CD4-positive, alpha-beta T cell treated with Interleukin-6 at 100 ng/mL for 8 hours (primary cell): Measurements from ENCODE around the gene LGALS9B.
"Not testable (repeated sequence)": the region's sequence is repeated elsewhere in the genome, so short reads cannot be mapped to it uniquely, and the experiment has no call there.

Experiments
- DNase-seq: peaks from one replicate; pipeline ENCODE4 v3.0.0-alpha.2; 2020; ENCODE audit warnings: mixed read lengths, low spot score

Gene LGALS9B

DNA sequence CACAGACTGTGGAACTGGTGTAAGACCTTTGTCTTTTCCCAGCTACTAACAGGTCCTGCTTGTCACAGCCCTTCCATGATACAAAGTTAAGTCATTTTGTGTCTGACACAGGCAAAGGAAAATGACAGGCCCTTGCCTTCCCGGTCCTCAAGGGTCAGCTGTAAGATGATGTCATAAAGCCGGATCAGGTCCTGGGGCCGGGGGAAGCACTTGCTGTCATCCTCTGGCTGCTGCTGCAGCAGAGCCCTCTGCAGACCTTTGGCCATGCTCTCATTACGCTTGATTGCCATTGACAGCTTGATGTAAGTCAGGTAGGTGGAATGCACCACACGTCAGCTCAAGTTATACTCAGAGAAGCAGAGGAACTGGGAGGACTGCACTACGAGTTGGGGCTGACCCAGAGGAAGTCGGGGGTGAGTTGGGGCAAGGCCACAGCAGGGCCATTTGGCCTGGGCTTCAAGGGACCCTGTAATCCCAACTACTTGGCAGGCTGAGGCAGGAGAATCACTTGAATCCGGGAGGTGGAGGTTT is 50.9 kb downstream of the LGALS9B start:
- not testable (repeated sequence) for DNase-seq

DNA sequence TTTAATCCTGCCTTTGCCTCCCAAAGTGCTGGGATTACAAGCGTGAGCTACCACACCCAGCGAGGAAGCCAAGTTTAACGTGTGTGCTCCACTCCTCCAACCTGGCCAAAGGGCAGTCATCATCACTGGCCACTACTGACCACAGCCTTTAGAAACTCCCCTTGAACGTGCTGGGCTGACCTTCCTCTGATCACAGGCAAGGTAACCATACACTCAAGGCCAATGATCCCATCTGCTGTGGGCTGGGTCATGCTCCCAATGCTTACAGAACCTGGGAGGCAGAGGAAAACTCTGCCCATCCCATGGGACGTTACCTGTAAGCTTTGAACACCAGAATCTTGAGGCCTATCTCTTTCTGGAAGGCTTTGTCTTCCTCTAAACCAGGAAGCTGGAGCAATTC is 51.9 kb downstream of the LGALS9B start:
- DNase-seq, result not testable (repeated sequence)

DNA sequence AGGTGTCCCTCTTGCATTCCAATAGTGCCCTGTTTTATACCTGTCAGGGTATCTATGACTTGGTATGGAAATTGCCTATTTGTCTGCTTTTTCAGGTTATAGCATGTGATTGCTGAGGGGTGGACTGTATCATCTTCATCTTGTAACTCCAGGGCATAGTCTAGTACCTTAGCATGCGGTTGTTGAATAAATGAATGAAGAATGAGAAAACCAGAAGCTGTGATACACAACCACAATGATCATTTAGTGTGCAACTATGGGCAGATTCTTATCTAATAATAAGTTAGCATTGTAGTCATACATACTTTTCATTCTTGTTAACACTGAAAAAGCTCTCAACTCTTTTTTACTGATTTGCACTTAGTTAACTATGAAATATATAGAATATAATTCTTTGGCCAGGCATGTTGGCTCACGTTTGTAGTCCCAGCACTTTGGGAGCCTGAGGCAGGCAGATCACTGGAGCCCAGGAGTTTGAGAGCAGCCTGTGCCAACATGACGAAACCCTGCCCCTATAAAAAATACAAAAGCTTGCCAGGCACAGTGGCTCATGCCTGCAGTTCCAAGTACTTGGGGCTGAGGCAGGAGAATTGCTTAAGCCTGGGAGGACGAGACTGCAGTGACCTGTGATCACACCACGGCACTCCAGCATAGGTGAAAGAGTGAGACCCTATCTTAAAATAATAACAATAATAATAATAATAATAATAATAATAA is 65.9 kb downstream of the LGALS9B start:
- not testable (repeated sequence) for DNase-seq

DNA sequence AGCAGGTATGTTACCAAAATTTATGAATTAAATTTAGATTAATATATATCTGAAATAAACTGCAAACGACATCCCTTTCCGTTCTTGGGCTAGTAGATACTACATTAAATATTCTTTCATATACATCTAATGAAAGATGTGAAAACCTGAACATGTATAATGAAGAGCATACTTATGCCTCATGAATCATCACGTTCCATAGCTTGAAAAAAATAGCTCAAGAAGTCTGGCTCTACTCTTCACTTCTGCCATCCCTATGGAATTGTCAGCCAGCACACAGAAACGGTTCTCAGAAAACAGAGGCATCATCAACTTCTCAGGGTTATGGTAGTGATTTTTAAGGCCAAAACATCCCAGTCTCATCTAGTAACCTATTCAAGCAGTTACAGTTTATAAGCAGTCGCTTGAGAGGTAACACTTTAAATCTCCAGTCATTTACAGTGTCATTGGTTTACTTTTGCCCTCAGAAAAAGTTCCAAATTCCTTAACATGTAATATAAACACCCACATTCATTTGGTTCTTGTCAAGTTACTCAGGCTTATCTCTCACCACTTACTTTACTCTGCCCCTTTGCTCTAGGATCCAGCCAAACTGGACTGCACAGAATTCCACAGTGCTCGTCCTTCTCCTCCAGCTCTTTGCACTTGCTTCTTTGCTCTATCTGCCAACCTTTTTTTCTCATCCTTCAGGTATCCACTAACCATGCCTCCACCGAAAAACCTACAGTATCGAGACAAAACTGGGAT is 66.6 kb downstream of the LGALS9B start:
- DNase-seq, result not testable (repeated sequence)
